Spleen (tissue), 11 donors: Measurements from ENCODE around the gene TBC1D12. TPM values are rescaled to one million over a fixed set of nuclear protein-coding genes. Genes with fewer than 3 reads are reported as not detected.

Experiments
- DNase-seq: peaks from one replicate; pipeline ENCODE4 v3.0.0-alpha.2; 2020
- H3K27ac ChIP-seq, 8 donors: fragments of 200-600 bp; sonication (generic) in 7 of 8; 1 replicate in 4 of 8; 2 replicates in 4 of 8; pipeline versions ENCODE4 v1.5.0 to v1.8.0; 2016 to 2021; ENCODE audit warnings: inconsistent platforms in 4 of 8, mild to moderate bottlenecking in 4 of 8, moderate library complexity in 1 of 8
- H3K27me3 ChIP-seq, 7 donors: fragments of 200-600 bp; sonication (generic) in 6 of 7; replicated peaks in 1 of 7; 1 replicate in 4 of 7; 2 replicates in 3 of 7; pipeline versions ENCODE4 v1.5.0 to v1.8.0; 2016 to 2021; ENCODE audit warnings: inconsistent platforms in 3 of 7, mild to moderate bottlenecking in 1 of 7
- H3K36me3 ChIP-seq, 6 donors: fragments of 200-600 bp; sonication (generic) in 5 of 6; 1 replicate in 4 of 6; 2 replicates in 2 of 6; pipeline versions ENCODE4 v1.5.0 to v1.8.0; 2016 to 2021; ENCODE audit warnings: inconsistent platforms in 2 of 6
- H3K4me1 ChIP-seq, 6 donors: fragments of 200-600 bp; sonication (generic) in 5 of 6; 1 replicate in 3 of 6; 2 replicates in 3 of 6; pipeline versions ENCODE4 v1.5.0 to v1.8.0; 2016 to 2021; ENCODE audit warnings: inconsistent platforms in 3 of 6
- H3K4me3 ChIP-seq, 8 donors: fragments of 200-600 bp; sonication (generic) in 7 of 8; 1 replicate in 4 of 8; 2 replicates in 4 of 8; pipeline versions ENCODE4 v1.5.0 to v1.8.0; 2016 to 2021; ENCODE audit warnings: inconsistent platforms in 4 of 8, mild to moderate bottlenecking in 4 of 8, moderate library complexity in 2 of 8
- H3K9me3 ChIP-seq, 8 donors: fragments of 200-600 bp; sonication (generic) in 7 of 8; 1 replicate in 4 of 8; 2 replicates in 4 of 8; pipeline versions ENCODE4 v1.5.0 to v1.8.0; 2016 to 2021; ENCODE audit warnings: inconsistent platforms in 4 of 8
- POLR2A ChIP-seq, 3 donors: fragments of 450-650 bp; IDR thresholded peaks; one replicate each; pipeline ENCODE4 v1.5.1; 2017; ENCODE audit warnings: antibody characterized with exemption in 3 of 3, mild to moderate bottlenecking in 1 of 3
- POLR2AphosphoS5 ChIP-seq, 3 donors: sonication (generic); formaldehyde crosslinking; IDR thresholded peaks; one replicate each; pipeline ENCODE4 v1.5.1; 2017; ENCODE audit warnings: antibody characterized with exemption in 3 of 3
- WGBS, 5 donors: extraction: QIAGEN DNeasy Blood & Tissue Kit in 3 of 5; methylation state at CpG; one replicate each; pipeline versions ENCODE4 v1.1.5 to v1.1.7; 2013 to 2018; 5-methylcytosine and 5-hydroxymethylcytosine counted together
- intact Hi-C: fragments of 100-400 bp; cut with DNase I; formaldehyde crosslinking; loops from one replicate; pipeline ENCODE4 v1.15.0; 2023; ENCODE audit warnings: low total_unique reads
- polyA plus RNA-seq, 3 donors: library from polyadenylated mRNA; stranded (reverse); fragments of 200-250 nt; gene quantifications; one replicate each; pipeline ENCODE4 v1.2.1, GENCODE V29; 2013
- total RNA-seq, 7 donors: library from RNA; depleted of rRNA in 3 of 7; stranded (reverse); fragments of >200 nt in 3 of 7; fragmentation: NEBNext Ultra II Directional in 4 of 7; extraction: Animal tissue kit (Norgen Biotek cat#: 25700) in 4 of 7; gene quantifications; one replicate each; pipeline versions ENCODE4 v1.1.0 to v1.2.1, GENCODE V29; 2016 to 2021
- TF ChIP-seq, protein P1 (sequence below), 11 experiments: fragments of 200-600 bp in 7 of 11; fragments of 450-650 bp in 4 of 11; sonication (generic) in 4 of 11; IDR thresholded peaks in 8 of 11; conservative IDR thresholded peaks in 3 of 11; 1 replicate in 7 of 11; 2 replicates in 4 of 11; pipeline versions ENCODE4 v1.4.0 to v1.8.0; 2016 to 2021; ENCODE audit warnings: antibody characterized with exemption in 11 of 11, inconsistent platforms in 4 of 11, mild to moderate bottlenecking in 1 of 11
- donor health status: healthy with polysubstance abuse.
- donor health status: DM: no; HTN: no; CAD: no; lungs with moderate emphysema.
- donor health status: DM: no; HTN: no; CAD: no.
- donor health status: Bipolar disorder and iron deficiency.
- donor health status: healthy.
- donor health status: DM: no; HTN: no; CAD: no.
- donor health status: DM: yes; HTN: yes; CAD: no.

The TBC1D12 gene
- total and polyA plus RNA-seq, 10 donors, result 6.6 to 21.6 (median 11.8) TPM

DNA sequence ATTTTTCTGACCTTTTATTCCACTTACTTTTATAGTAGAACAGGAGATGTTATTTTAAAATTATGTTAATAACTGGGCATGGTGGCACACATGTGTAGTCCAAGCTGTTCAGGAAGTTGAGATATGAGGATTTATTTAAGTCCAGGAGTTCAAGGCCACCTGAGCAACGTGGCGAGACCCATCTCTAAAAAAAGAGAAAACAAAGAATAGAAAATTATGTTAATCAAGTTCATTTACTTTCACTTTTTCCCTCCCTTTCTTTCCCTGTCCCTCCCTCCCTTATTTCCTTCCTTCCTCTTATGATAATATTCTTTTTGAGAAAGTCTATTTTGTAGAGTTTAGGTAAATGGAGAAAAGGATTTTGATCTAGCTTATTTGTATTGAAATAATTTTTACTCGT, 94.3 kb downstream of the TBC1D12 start:
- no peaks in the 10 kb centered on the region for H3K27me3 ChIP-seq
- peaks cover 0 to 16% (median 0%) of the 10 kb centered on the region in 6 donors for H3K4me1 ChIP-seq
- DNase-seq, result no peak
- TF ChIP-seq POLR2A (IDR thresholded peaks at IDR 0.05) (no peak), POLR2AphosphoS5 (IDR thresholded peaks at IDR 0.05) (no peak)
- TF ChIP-seq, protein P1, sequence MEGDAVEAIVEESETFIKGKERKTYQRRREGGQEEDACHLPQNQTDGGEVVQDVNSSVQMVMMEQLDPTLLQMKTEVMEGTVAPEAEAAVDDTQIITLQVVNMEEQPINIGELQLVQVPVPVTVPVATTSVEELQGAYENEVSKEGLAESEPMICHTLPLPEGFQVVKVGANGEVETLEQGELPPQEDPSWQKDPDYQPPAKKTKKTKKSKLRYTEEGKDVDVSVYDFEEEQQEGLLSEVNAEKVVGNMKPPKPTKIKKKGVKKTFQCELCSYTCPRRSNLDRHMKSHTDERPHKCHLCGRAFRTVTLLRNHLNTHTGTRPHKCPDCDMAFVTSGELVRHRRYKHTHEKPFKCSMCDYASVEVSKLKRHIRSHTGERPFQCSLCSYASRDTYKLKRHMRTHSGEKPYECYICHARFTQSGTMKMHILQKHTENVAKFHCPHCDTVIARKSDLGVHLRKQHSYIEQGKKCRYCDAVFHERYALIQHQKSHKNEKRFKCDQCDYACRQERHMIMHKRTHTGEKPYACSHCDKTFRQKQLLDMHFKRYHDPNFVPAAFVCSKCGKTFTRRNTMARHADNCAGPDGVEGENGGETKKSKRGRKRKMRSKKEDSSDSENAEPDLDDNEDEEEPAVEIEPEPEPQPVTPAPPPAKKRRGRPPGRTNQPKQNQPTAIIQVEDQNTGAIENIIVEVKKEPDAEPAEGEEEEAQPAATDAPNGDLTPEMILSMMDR (IDR thresholded peaks at IDR 0.05 in 8 of 11, conservative IDR thresholded peaks at IDR 0.05 in 3 of 11), result no peak
- H3K27ac ChIP-seq, result peak overlapping the region in 5 of 8 donors; percentile 19 to 50 (median 43)
- 46 to 63% (median 52%) methylated on average over 3 of the region's 3 CpGs for WGBS, 5 donors
- H3K4me3 ChIP-seq, result peak overlapping the region in 1 of 8 donors; percentile 6
- peaks cover 0 to 16% (median under 1%) of the 10 kb centered on the region in 6 donors for H3K36me3 ChIP-seq
- intact Hi-C loops, result no loop called here
- H3K9me3 ChIP-seq, result no peaks in the 10 kb centered on the region

DNA sequence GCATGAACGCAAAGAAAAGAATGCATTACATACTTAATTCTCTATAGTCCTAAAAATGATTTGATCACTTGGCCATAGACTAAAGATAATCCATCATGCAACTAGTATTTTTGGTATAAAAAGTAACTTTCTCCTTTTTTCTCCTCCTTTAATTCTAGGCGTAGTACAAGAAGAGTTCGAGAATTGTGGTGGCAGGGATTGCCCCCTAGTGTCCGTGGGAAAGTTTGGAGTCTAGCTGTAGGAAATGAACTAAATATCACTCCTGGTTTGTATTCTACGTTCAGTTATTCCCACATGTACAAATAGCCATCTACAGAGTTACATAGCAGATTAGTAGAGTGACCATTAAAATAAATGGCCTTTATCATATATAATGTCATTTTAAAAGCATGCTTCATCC, 97.7 kb downstream of the TBC1D12 start:
- H3K36me3 ChIP-seq, result peaks cover 0 to 23% (median 2%) of the 10 kb centered on the region in 6 donors
- H3K27me3 ChIP-seq, result no peaks in the 10 kb centered on the region
- H3K4me1 ChIP-seq, result peaks cover 0 to 16% (median 0%) of the 10 kb centered on the region in 6 donors
- intact Hi-C loops, result no loop called here
- TF ChIP-seq POLR2AphosphoS5 (IDR thresholded peaks at IDR 0.05) (no peak), POLR2A (IDR thresholded peaks at IDR 0.05) (no peak)
- TF ChIP-seq, protein P1 (IDR thresholded peaks at IDR 0.05 in 8 of 11, conservative IDR thresholded peaks at IDR 0.05 in 3 of 11), result peak in 2 of 11 experiments; percentile 12 to 27
- DNase-seq, result no peak
- H3K4me3 ChIP-seq, result no peak overlapping the region
- H3K9me3 ChIP-seq, result no peaks in the 10 kb centered on the region
- 69 to 89% (median 81%) methylated on average over 5 of the region's 5 CpGs for WGBS, 5 donors
- no peak overlapping the region for H3K27ac ChIP-seq

DNA sequence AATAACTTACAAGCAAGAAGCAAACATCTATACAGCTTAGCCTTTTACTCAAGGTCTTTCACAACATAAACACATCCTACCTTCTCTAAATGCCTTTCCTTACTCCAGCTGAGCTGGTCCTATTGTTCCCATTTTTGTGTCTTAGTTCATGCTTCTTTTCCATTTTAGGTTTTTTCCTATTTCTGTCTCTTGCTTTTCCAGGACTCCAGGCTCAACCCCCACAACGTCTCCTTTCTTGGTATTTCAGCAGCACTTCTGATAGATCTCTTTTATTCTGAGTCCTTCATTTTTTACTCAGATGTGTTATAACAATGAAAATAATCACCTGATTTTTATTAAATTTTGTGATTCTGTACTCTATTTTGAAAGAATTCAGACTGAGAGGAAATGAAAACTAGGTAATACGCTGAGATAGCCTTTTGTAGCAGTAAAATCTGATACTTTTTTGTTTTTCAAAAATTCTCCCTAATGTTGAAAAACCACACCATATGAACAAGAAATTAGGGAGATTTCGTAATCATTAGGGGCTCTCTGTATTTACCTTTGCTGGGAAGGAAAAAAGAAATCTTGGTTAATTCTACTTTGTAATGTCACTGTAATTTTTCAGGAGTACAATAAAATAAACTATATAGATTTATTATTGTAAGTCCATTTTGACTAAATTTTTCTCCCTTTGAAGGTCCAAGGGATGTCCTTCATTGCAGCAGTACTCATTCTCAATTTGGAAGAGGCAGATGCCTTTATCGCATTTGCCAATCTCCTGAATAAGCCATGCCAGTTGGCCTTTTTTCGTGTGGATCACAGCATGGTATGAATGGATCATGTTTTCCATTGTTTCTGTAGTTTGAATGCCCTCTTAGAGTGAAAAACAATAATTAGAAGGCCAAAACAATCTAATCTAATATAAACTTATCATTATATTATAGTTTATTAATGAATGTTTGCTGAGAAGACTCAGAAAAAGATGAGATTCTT, 119.2 kb downstream of the TBC1D12 start:
- 89 to 94% (median 91%) methylated on average over 5 of the region's 5 CpGs for WGBS, 5 donors
- intact Hi-C loops, result no loop called here

More for the DNA sequence above, 119.2 kb downstream of the TBC1D12 start:
- H3K27me3 ChIP-seq, result no peaks in the 10 kb centered on the region
- TF ChIP-seq, protein P1 (IDR thresholded peaks at IDR 0.05 in 8 of 11, conservative IDR thresholded peaks at IDR 0.05 in 3 of 11), result no peak
- TF ChIP-seq POLR2A (IDR thresholded peaks at IDR 0.05) (no peak), POLR2AphosphoS5 (IDR thresholded peaks at IDR 0.05) (no peak)
- DNase-seq, result no peak
- no peak overlapping the region for H3K27ac ChIP-seq
- no peaks in the 10 kb centered on the region for H3K9me3 ChIP-seq
- H3K4me3 ChIP-seq, result no peak overlapping the region
- H3K36me3 ChIP-seq, result peaks cover 0 to 32% (median 3%) of the 10 kb centered on the region in 6 donors
- H3K4me1 ChIP-seq, result no peaks in the 10 kb centered on the region
